Stomach (tissue), 9 donors: ENCODE data around the gene KRTAP10-10. TPM values are rescaled to one million over a fixed set of nuclear protein-coding genes. Genes with fewer than 3 reads are reported as not detected.
A peak's percentile ranks its signal among the peaks of the same experiment; 100 is the strongest.

ENCODE experiments used
- DNase-seq, 2 donors: peaks; one replicate each; pipeline versions ENCODE4 v3.0.0 to v3.0.0-alpha.2; 2013 to 2019
- H3K27ac ChIP-seq, 5 donors: fragments of 200-600 bp in 4 of 5; sonication (generic) in 4 of 5; one replicate each; pipeline ENCODE4 v1.5.1; 2013 to 2019; ENCODE audit warnings: mild to moderate bottlenecking in 1 of 5, moderate library complexity in 1 of 5
- H3K27me3 ChIP-seq, 3 donors: fragments of 200-600 bp; sonication (generic); one replicate each; pipeline ENCODE4 v1.5.1; 2017 to 2019; ENCODE audit warnings: mixed run types in 1 of 3
- H3K36me3 ChIP-seq, 4 donors: fragments of 200-600 bp; sonication (generic); 1 replicate in 3 of 4; 2 replicates in 1 of 4; pipeline ENCODE4 v1.5.1; 2016 to 2019
- H3K4me1 ChIP-seq, 4 donors: fragments of 200-600 bp; sonication (generic); one replicate each; pipeline ENCODE4 v1.5.1; 2016 to 2019
- H3K4me3 ChIP-seq, 4 donors: fragments of 200-600 bp; sonication (generic) in 3 of 4; one replicate each; pipeline ENCODE4 v1.5.1; 2016 to 2019; ENCODE audit warnings: mild to moderate bottlenecking in 1 of 4
- H3K9me3 ChIP-seq, 4 donors: fragments of 200-600 bp; sonication (generic); one replicate each; pipeline ENCODE4 v1.5.1; 2016 to 2019
- EP300 ChIP-seq: sonication (generic); formaldehyde crosslinking; IDR thresholded peaks from one replicate; pipeline ENCODE4 v1.6.1; 2017; ENCODE audit warnings: antibody characterized with exemption
- POLR2A ChIP-seq, 4 donors: fragments of 450-650 bp; IDR thresholded peaks; one replicate each; pipeline ENCODE4 v1.6.1; 2016; ENCODE audit warnings: antibody characterized with exemption in 4 of 4, control low read depth in 2 of 4, mild to moderate bottlenecking in 1 of 4, moderate library complexity in 1 of 4
- POLR2AphosphoS5 ChIP-seq, 3 donors: sonication (generic); formaldehyde crosslinking; IDR thresholded peaks; one replicate each; pipeline ENCODE4 v1.6.1; 2016; ENCODE audit warnings: antibody characterized with exemption in 3 of 3
- WGBS, 5 donors: extraction: QIAGEN DNeasy Blood & Tissue Kit in 3 of 5; methylation state at CpG; one replicate each; pipeline versions ENCODE4 v1.1.5 to v1.1.7; 2013 to 2018; 5-methylcytosine and 5-hydroxymethylcytosine counted together
- intact Hi-C: fragments of 100-400 bp; cut with DNase I; formaldehyde crosslinking; loops from one replicate; pipeline ENCODE4 v1.15.1; 2023; ENCODE audit warnings: low total_unique reads
- polyA plus RNA-seq, 3 donors: library from polyadenylated mRNA; stranded (reverse); fragments of 200-250 nt; gene quantifications; one replicate each; pipeline ENCODE4 v1.2.3, GENCODE V29; 2013
- total RNA-seq, 5 donors: library from RNA; depleted of rRNA; stranded (reverse); fragments of >200 nt; gene quantifications; one replicate each; pipeline versions ENCODE4 v1.1.0 to v1.2.3, GENCODE V29; 2014 to 2016
- TF ChIP-seq, protein P1 (sequence below), 7 experiments: fragments of 450-650 bp in 4 of 7; fragments of 200-600 bp in 3 of 7; sonication (generic) in 3 of 7; IDR thresholded peaks; one replicate each; pipeline ENCODE4 v1.5.1; 2016 to 2019; ENCODE audit warnings: antibody characterized with exemption in 7 of 7, control low read depth in 2 of 7, mild to moderate bottlenecking in 1 of 7
- donor health status: healthy with polysubstance abuse.
- donor health status: Bipolar disorder and iron deficiency.
- donor health status: healthy.

Gene KRTAP10-10
- total and polyA plus RNA-seq, 8 donors, result not detected

DNA sequence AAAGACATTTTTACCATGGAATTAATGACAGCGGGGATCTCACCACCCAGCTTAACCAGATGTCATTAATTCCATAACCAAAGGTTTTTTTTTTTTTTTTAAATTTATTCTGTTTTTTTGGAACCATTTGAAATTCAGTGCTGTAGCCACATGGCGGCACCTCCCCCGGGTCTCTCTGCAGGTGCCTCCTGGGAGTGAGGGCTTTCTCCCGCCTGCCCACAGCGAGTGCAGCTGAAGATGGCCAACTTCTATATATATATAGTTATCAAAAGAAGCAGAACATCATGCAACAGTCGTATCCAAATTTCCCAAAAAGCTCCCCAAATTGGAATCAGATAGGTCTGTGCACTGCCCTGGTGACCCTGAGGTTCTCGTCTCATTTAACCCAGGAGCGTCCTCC is 21.7 kb upstream of the KRTAP10-10 start:
- no peak for DNase-seq
- Histone ChIP-seq H3K4me1 (no peaks in the 10 kb centered on the region), H3K27ac (no peak overlapping the region), H3K36me3 (no peaks in the 10 kb centered on the region), H3K4me3 (no peak overlapping the region), H3K9me3 (peaks cover under 1 to 21% (median 14%) of the 10 kb centered on the region in 4 donors), H3K27me3 (peaks cover 0 to 49% (median 0%) of the 10 kb centered on the region in 3 donors)
- 70 to 83% (median 79%) methylated on average over 8 of the region's 8 CpGs for WGBS, 5 donors
- TF ChIP-seq, protein P1, sequence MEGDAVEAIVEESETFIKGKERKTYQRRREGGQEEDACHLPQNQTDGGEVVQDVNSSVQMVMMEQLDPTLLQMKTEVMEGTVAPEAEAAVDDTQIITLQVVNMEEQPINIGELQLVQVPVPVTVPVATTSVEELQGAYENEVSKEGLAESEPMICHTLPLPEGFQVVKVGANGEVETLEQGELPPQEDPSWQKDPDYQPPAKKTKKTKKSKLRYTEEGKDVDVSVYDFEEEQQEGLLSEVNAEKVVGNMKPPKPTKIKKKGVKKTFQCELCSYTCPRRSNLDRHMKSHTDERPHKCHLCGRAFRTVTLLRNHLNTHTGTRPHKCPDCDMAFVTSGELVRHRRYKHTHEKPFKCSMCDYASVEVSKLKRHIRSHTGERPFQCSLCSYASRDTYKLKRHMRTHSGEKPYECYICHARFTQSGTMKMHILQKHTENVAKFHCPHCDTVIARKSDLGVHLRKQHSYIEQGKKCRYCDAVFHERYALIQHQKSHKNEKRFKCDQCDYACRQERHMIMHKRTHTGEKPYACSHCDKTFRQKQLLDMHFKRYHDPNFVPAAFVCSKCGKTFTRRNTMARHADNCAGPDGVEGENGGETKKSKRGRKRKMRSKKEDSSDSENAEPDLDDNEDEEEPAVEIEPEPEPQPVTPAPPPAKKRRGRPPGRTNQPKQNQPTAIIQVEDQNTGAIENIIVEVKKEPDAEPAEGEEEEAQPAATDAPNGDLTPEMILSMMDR (IDR thresholded peaks at IDR 0.05), result no peak
- TF ChIP-seq POLR2AphosphoS5 (IDR thresholded peaks at IDR 0.05) (no peak), POLR2A (IDR thresholded peaks at IDR 0.05) (no peak), EP300 (no peak)
- intact Hi-C loops, result no loop called here

DNA sequence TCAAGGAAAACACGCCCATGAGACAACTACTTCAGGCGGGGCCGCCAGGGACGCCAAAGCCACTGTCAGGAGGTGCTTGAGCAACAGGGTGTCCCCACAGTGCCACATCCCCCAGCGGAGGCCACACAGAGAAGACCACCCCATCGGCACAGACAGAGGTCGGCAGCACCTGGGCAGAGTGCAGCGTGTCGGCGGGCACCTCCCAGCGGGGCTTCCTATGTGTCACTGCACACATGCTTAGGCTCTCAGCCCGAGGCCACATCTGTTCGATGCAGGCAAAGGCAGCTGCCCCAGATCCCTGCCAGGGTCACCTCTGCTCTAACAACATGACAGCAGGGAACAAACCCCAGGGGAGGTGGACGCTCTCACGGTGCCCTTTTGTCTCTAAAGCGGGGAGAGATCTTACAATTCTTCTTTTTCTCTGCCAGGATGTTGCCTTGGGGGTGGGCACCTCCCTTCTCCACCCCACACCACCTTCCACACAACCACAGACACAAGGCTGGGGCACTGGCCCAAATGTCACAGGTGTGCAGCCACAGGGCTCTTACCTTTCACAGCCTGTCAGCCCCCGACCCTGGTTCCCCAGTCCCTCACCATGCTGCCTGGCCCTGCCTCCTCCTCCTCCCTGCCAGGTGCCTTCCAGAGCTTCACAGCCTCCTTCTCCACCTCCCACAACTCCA is 21.1 kb upstream of the KRTAP10-10 start:
- 71 to 83% (median 82%) methylated on average over 15 to 17 of the region's 17 CpGs for WGBS, 5 donors
- no peak for DNase-seq

GRCh38 chr21:44616591-44616926 is 20.6 kb upstream of the KRTAP10-10 start:
- no peaks in the 10 kb centered on the region for H3K36me3 ChIP-seq
- intact Hi-C loops, result no loop called here
- peaks cover 0 to 11% (median 6%) of the 10 kb centered on the region in 4 donors for H3K9me3 ChIP-seq
- H3K4me3 ChIP-seq, result no peak overlapping the region
- no peak overlapping the region for H3K27ac ChIP-seq
- TF ChIP-seq POLR2A (IDR thresholded peaks at IDR 0.05) (no peak), EP300 (no peak)
- no peak for DNase-seq
- WGBS, 5 donors, result 70 to 83% (median 78%) methylated on average over 8 to 16 of the region's 16 CpGs
- peaks cover 0 to 46% (median 0%) of the 10 kb centered on the region in 3 donors for H3K27me3 ChIP-seq
- H3K4me1 ChIP-seq, result no peaks in the 10 kb centered on the region

More for the DNA sequence above, 21.1 kb upstream of the KRTAP10-10 start:
- H3K27me3 ChIP-seq, result peaks cover 0 to 49% (median 0%) of the 10 kb centered on the region in 3 donors
- no peaks in the 10 kb centered on the region for H3K36me3 ChIP-seq
- H3K9me3 ChIP-seq, result peaks cover 0 to 15% (median 10%) of the 10 kb centered on the region in 4 donors
- H3K4me3 ChIP-seq, result no peak overlapping the region
- H3K4me1 ChIP-seq, result no peaks in the 10 kb centered on the region
- TF ChIP-seq POLR2A (IDR thresholded peaks at IDR 0.05) (no peak), EP300 (no peak), POLR2AphosphoS5 (IDR thresholded peaks at IDR 0.05) (no peak)
- TF ChIP-seq, protein P1 (IDR thresholded peaks at IDR 0.05), result no peak
- no peak overlapping the region for H3K27ac ChIP-seq
- intact Hi-C loops, result no loop called here

- intact Hi-C loops, result no loop called here
- 50 to 70% (median 61%) methylated on average over 4 to 8 of the region's 8 CpGs for WGBS, 5 donors
- H3K4me1 ChIP-seq, result no peaks in the 10 kb centered on the region
- H3K4me3 ChIP-seq, result no peak overlapping the region
- peaks cover 0 to 6% (median 2%) of the 10 kb centered on the region in 4 donors for H3K9me3 ChIP-seq
- TF ChIP-seq, protein P1 (IDR thresholded peaks at IDR 0.05), result no peak
- no peak for TF ChIP-seq EP300
- TF ChIP-seq POLR2A (IDR thresholded peaks at IDR 0.05), result no peak
- no peak for TF ChIP-seq POLR2AphosphoS5 (IDR thresholded peaks at IDR 0.05)
- H3K27ac ChIP-seq, result no peak overlapping the region
- DNase-seq, result no peak
- H3K27me3 ChIP-seq, result peaks cover 0 to 40% (median 0%) of the 10 kb centered on the region in 3 donors
- H3K36me3 ChIP-seq, result no peaks in the 10 kb centered on the region
These were observed 20.1 kb upstream of the KRTAP10-10 start for GRCh38 chr21:44617071-44617501.

GRCh38 chr21:44618504-44618903 is 18.7 kb upstream of the KRTAP10-10 start:
- Histone ChIP-seq H3K36me3 (no peaks in the 10 kb centered on the region), H3K4me1 (no peaks in the 10 kb centered on the region), H3K4me3 (no peak overlapping the region), H3K27ac (peak overlapping the region in 2 of 5 donors; percentile 2 to 47), H3K9me3 (peaks cover 0 to 21% (median 12%) of the 10 kb centered on the region in 4 donors), H3K27me3 (peaks cover 0 to 26% (median 0%) of the 10 kb centered on the region in 3 donors)
- peak in 1 of 2 donors; percentile 43 for DNase-seq
- TF ChIP-seq, protein P1 (IDR thresholded peaks at IDR 0.05), result peak in 4 of 7 experiments; percentile 8 to 19 (median 15)
- TF ChIP-seq EP300, result no peak
- intact Hi-C loops, result no loop called here
- 10 to 24% (median 16%) methylated on average over 4 of the region's 4 CpGs for WGBS, 5 donors
